Effector memory CD4-positive, alpha-beta T cell (primary cell): ENCODE measurements around the gene SFT2D1.

Source experiments
- DNase-seq, 3 donors: peaks; one replicate each; pipeline ENCODE4 v3.0.0-alpha.2; 2020
- H3K27ac ChIP-seq: 2 replicates; pipeline ENCODE4 v1.7.0; 2013; ENCODE audit warnings: mild to moderate bottlenecking, low read length, moderate library complexity; ENCODE audit not compliant: insufficient read depth, poor library complexity, severe bottlenecking
- H3K27me3 ChIP-seq: replicated peaks from 2 replicates; pipeline ENCODE4 v1.7.0; 2013; ENCODE audit warnings: mild to moderate bottlenecking, low read length; ENCODE audit not compliant: insufficient read depth, control insufficient read depth, poor library complexity, severe bottlenecking
- H3K36me3 ChIP-seq: 2 replicates; pipeline ENCODE4 v1.7.0; 2013; ENCODE audit warnings: mild to moderate bottlenecking, low read length, moderate library complexity; ENCODE audit not compliant: control insufficient read depth, insufficient read depth
- H3K4me1 ChIP-seq: 2 replicates; pipeline ENCODE4 v1.7.0; 2013; ENCODE audit warnings: low read length, mild to moderate bottlenecking; ENCODE audit not compliant: control insufficient read depth, insufficient read depth, poor library complexity, severe bottlenecking
- H3K4me3 ChIP-seq: 2 replicates; pipeline ENCODE4 v1.7.0; 2013; ENCODE audit warnings: low read length, low read depth, mild to moderate bottlenecking; ENCODE audit not compliant: insufficient read depth, poor library complexity, severe bottlenecking
- H3K9me3 ChIP-seq: 2 replicates; pipeline ENCODE4 v1.7.0; 2013; ENCODE audit warnings: mild to moderate bottlenecking, low read length, moderate library complexity; ENCODE audit not compliant: control insufficient read depth

The SFT2D1 gene

DNA sequence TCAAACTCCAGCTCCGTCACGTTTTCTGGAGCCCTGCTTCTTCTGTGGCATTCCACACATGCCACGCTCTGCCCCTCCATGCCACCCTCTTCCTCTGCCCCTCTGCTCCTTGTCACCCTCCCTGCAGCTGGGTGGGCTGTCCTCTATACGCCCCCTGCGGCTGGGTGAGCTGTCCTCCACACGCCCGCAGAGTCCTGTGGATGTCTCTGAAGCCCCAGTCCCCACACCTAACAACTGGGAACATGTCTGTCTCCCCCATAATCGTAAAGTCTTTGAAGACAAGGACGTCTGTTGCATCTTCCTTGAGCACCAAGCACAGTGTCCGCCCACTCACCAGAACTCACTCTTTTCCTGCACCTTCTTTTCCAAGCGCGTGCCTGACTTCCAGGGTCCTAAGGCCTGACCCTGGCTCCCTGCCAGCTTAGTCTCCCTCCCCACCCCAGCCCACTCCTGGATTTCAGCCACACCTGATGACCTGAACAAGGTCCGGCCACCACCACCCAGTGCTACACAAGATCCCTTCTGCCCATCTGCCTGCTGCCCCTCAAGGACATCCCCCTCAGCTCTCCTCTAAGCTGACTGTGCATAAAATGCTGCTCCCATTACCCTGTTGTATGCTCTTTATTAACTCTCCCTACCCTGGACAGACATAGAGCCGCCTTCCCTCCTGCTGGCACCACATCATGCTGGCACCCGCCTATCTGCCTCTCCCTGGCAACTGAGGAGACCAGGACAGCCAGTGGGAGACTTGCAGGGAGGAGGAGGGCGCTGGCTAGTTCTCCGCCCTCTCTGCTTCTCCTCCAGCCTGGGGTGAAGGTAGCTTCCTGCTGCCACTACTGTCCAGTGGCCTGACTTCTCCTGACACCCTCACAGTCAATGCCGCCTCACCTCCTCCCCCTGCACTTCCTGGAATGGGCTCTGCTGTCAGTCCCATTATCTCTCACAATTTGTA, 23.4 kb downstream of the SFT2D1 start:
- peaks cover 16% of the 10 kb centered on the region for H3K36me3 ChIP-seq

DNA sequence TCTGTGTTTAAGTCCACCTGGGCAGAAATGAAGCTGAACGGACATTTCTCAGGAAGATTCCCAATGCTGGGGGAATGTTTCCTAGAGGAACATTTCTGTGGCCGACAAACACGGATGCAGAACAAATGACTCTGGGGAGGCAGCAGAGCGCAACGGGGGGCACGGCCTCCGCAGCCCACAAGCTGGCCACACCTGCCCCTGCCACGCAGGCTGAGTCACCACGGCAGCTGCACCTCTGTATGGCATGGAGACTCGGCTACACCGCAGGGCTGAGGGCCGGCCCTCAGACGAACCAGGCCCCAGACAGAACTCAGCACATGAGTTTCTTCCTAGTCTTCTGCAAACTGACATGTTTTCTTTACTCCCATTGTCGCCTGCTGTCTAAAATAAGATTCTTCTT, 24.1 kb downstream of the SFT2D1 start:
- no peaks in the 10 kb centered on the region for H3K4me1 ChIP-seq
- peaks cover 10% of the 10 kb centered on the region for H3K36me3 ChIP-seq
- H3K27ac ChIP-seq: no peak overlapping the region
- H3K4me3 ChIP-seq: no peak overlapping the region
- H3K9me3 ChIP-seq: no peaks in the 10 kb centered on the region
- no peak for DNase-seq
- H3K27me3 ChIP-seq: no peaks in the 10 kb centered on the region

More for the DNA sequence above, 23.4 kb downstream of the SFT2D1 start:
- Histone ChIP-seq H3K27me3 (no peaks in the 10 kb centered on the region), H3K27ac (no peak overlapping the region), H3K4me3 (no peak overlapping the region), H3K9me3 (no peaks in the 10 kb centered on the region), H3K4me1 (no peaks in the 10 kb centered on the region)
- no peak for DNase-seq

- no peaks in the 10 kb centered on the region for H3K9me3 ChIP-seq
- peaks cover 4% of the 10 kb centered on the region for H3K36me3 ChIP-seq
- DNase-seq: no peak
- H3K4me1 ChIP-seq: no peaks in the 10 kb centered on the region
- no peak overlapping the region for H3K27ac ChIP-seq
- no peak overlapping the region for H3K4me3 ChIP-seq
- H3K27me3 ChIP-seq: no peaks in the 10 kb centered on the region
These were observed 24.8 kb downstream of the SFT2D1 start for GRCh38 chr6:166317261-166318212.

GRCh38 chr6:166315436-166315835, 26.9 kb downstream of the SFT2D1 start:
- DNase-seq: no peak
- Histone ChIP-seq H3K4me3 (no peak overlapping the region), H3K27ac (no peak overlapping the region), H3K27me3 (no peaks in the 10 kb centered on the region), H3K9me3 (no peaks in the 10 kb centered on the region), H3K4me1 (no peaks in the 10 kb centered on the region), H3K36me3 (no peaks in the 10 kb centered on the region)

GRCh38 chr6:166314454-166314853, 27.9 kb downstream of the SFT2D1 start:
- Histone ChIP-seq H3K4me1 (no peaks in the 10 kb centered on the region), H3K27ac (no peak overlapping the region), H3K27me3 (no peaks in the 10 kb centered on the region), H3K36me3 (no peaks in the 10 kb centered on the region), H3K9me3 (no peaks in the 10 kb centered on the region), H3K4me3 (no peak overlapping the region)
- no peak for DNase-seq

- no peak overlapping the region for H3K27ac ChIP-seq
- peaks cover 4% of the 10 kb centered on the region for H3K27me3 ChIP-seq
- H3K4me3 ChIP-seq: no peak overlapping the region
- H3K9me3 ChIP-seq: no peaks in the 10 kb centered on the region
- peak in 2 of 3 donors; percentile 12 to 45 for DNase-seq
- H3K4me1 ChIP-seq: peaks cover 1% of the 10 kb centered on the region
- H3K36me3 ChIP-seq: no peaks in the 10 kb centered on the region
These were observed 28.9 kb downstream of the SFT2D1 start for GRCh38 chr6:166313255-166314070.

DNA sequence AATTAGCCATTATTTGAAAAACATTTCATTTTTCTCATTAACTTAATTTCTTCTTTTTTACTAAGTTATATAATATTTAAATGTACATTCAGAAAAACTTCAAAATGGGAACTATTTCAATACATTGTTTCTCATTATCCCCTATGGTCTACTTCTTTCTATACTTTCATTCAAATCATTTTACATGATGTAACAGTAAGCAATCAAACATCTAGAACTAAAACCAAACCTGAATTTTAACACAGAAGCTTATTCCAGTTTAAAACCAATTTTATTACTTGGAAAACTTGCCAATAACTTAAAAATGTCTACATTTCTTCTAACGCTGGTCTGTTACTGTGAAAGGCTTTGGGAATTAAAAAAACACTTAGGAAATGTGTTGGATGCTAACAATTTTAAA, 29.5 kb downstream of the SFT2D1 start:
- H3K9me3 ChIP-seq: no peaks in the 10 kb centered on the region
- DNase-seq: no peak
- peaks cover 10% of the 10 kb centered on the region for H3K27me3 ChIP-seq

DNA sequence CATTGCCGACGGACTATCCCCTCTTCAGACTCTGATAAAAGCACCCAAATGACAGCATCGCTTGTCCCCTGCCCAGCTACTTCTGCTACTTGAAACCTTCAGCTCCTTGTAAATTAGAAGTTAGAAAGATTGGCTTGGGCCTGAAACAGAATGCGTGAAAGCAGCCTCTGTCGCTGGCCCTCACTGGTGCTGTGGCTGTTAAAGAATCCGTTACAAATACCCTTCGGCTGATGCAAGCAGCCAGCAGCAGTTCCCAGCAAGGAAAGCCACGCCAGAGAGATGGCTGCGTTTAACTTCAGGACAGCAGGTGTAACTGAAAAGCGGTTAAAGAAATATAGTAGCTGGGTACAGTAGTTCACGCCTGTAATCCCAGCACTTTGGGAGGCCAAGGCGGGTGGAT, 31.7 kb downstream of the SFT2D1 start:
- no peaks in the 10 kb centered on the region for H3K9me3 ChIP-seq
- no peak for DNase-seq
- H3K27me3 ChIP-seq: peaks cover 20% of the 10 kb centered on the region
- no peak overlapping the region for H3K4me3 ChIP-seq
- peaks cover 13% of the 10 kb centered on the region for H3K4me1 ChIP-seq
- no peak overlapping the region for H3K27ac ChIP-seq
- H3K36me3 ChIP-seq: no peaks in the 10 kb centered on the region

More for the DNA sequence above, 29.5 kb downstream of the SFT2D1 start:
- no peaks in the 10 kb centered on the region for H3K36me3 ChIP-seq
- peaks cover 7% of the 10 kb centered on the region for H3K4me1 ChIP-seq
- no peak overlapping the region for H3K4me3 ChIP-seq
- no peak overlapping the region for H3K27ac ChIP-seq

- Histone ChIP-seq H3K4me1 (peaks cover 13% of the 10 kb centered on the region), H3K4me3 (no peak overlapping the region), H3K9me3 (no peaks in the 10 kb centered on the region), H3K27ac (no peak overlapping the region), H3K27me3 (peaks cover 20% of the 10 kb centered on the region), H3K36me3 (no peaks in the 10 kb centered on the region)
- DNase-seq: no peak
These were observed 32.4 kb downstream of the SFT2D1 start for GRCh38 chr6:166309977-166310376.
